ENCODE results near the gene CDC6. TPM values are rescaled to one million over a fixed set of nuclear protein-coding genes. Genes with fewer than 3 reads are reported as not detected.
"Not testable (repeated sequence)": the region's sequence is repeated elsewhere in the genome, so short reads cannot be mapped to it uniquely, and the experiment has no call there.

Gene CDC6
- total RNA-seq, 6 experiments from 2014 or later: 0.42 to 9.1 (median 3.1) TPM

GRCh38 chr17:40301315-40301714 lies 13.6 kb downstream of the CDC6 start:
- WGBS (ENCODE audit: insufficient coverage, low coverage, low lambda C conversion rate, missing lambda C conversion rate): 28% methylated on average over 4 of the region's 4 CpGs
- TF ChIP-seq CTCF (IDR thresholded peaks at IDR 0.05): peak; percentile 49 to 54 (median 51)
- no peak for TF ChIP-seq POLR2A (IDR thresholded peaks at IDR 0.05)
- DNase-seq: peak in 1 of 3 donors; percentile 49
- Histone ChIP-seq H3K4me3 (no peak overlapping the region), H3K9me3 (no peaks in the 10 kb centered on the region), H3K27me3 (no peaks in the 10 kb centered on the region), H3K27ac (no peak overlapping the region), H3K4me1 (peaks cover 0 to 14% (median 4%) of the 10 kb centered on the region in 4 donors), H3K36me3 (no peaks in the 10 kb centered on the region)
- ATAC-seq: peak; percentile 66 to 75 (median 68)
- intact Hi-C loops (cut with DNase I): no loop called here

GRCh38 chr17:40303009-40303657 lies 15.5 kb downstream of the CDC6 start:
- no peaks in the 10 kb centered on the region for H3K36me3 ChIP-seq
- 33% methylated on average over 3 of the region's 4 CpGs for whole genome bisulfite sequencing (ENCODE audit: insufficient coverage, low coverage, low lambda C conversion rate, missing lambda C conversion rate)
- peaks cover 0 to 18% (median 4%) of the 10 kb centered on the region in 4 donors for H3K4me1 ChIP-seq
- H3K9me3 ChIP-seq: no peaks in the 10 kb centered on the region
- ATAC-seq (peak; percentile 77 to 89 (median 82)), DNase-seq (no peak)
- TF ChIP-seq POLR2A (IDR thresholded peaks at IDR 0.05): no peak
- peak; percentile 69 to 90 (median 74) for TF ChIP-seq CTCF (IDR thresholded peaks at IDR 0.05)
- H3K27ac ChIP-seq: no peak overlapping the region
- no peaks in the 10 kb centered on the region for H3K27me3 ChIP-seq
- H3K4me3 ChIP-seq: no peak overlapping the region
- intact Hi-C loops (cut with DNase I): no loop called here

GRCh38 chr17:40303708-40304551 lies 16.3 kb downstream of the CDC6 start:
- TF ChIP-seq POLR2A (IDR thresholded peaks at IDR 0.05) (no peak), CTCF (IDR thresholded peaks at IDR 0.05) (no peak)
- H3K36me3 ChIP-seq: no peaks in the 10 kb centered on the region
- H3K27me3 ChIP-seq: no peaks in the 10 kb centered on the region
- intact Hi-C loops (cut with DNase I): no loop called here
- DNase-seq (peak in 1 of 3 donors; percentile 45), ATAC-seq (peak in 1 of 4 donors; percentile 8)
- no peaks in the 10 kb centered on the region for H3K9me3 ChIP-seq
- H3K4me3 ChIP-seq: no peak overlapping the region
- no peak overlapping the region for H3K27ac ChIP-seq
- H3K4me1 ChIP-seq: peaks cover 0 to 18% (median 8%) of the 10 kb centered on the region in 4 donors
- WGBS (ENCODE audit: insufficient coverage, low coverage, low lambda C conversion rate, missing lambda C conversion rate): 33% methylated on average over 2 of the region's 5 CpGs

GRCh38 chr17:40304552-40304863 lies 16.8 kb downstream of the CDC6 start:
- ATAC-seq; H3K27me3 ChIP-seq; H3K27ac ChIP-seq; H3K36me3 ChIP-seq; intact Hi-C loops (cut with DNase I); H3K4me3 ChIP-seq; DNase-seq; H3K9me3 ChIP-seq: not testable (repeated sequence)
- peaks cover 0 to 22% (median 10%) of the 10 kb centered on the region in 4 donors for H3K4me1 ChIP-seq
- WGBS (ENCODE audit: insufficient coverage, low coverage, low lambda C conversion rate, missing lambda C conversion rate): 82% methylated on average over 4 of the region's 5 CpGs

- H3K27me3 ChIP-seq, H3K4me3 ChIP-seq, DNase-seq, H3K36me3 ChIP-seq, H3K9me3 ChIP-seq, ATAC-seq, H3K27ac ChIP-seq: not testable (repeated sequence)
- peaks cover 0 to 25% (median 12%) of the 10 kb centered on the region in 4 donors for H3K4me1 ChIP-seq
- WGBS (ENCODE audit: insufficient coverage, low coverage, low lambda C conversion rate, missing lambda C conversion rate): 98% methylated on average over 5 of the region's 5 CpGs
- intact Hi-C loops (cut with DNase I): loop anchor here (5.0 kb wide), 2 partner anchors 47 to 52 kb away; no protein-coding TSS in a partner anchor
Observed at GRCh38 chr17:40304866-40305265, 17.2 kb downstream of the CDC6 start.

Data from right lobe of liver (tissue), 6 donors.